Ramos (cell line): Measurements from ENCODE around the gene DENND6B.

Source experiments
- in situ Hi-C: fragments of 300-500 bp; cut with MboI; formaldehyde crosslinking; loops from one replicate; pipeline ENCODE4 v1.14.3; 2022; ENCODE audit warnings: low sequenced_read_pairs; ENCODE audit not compliant: unreplicated experiment

DENND6B gene

DNA sequence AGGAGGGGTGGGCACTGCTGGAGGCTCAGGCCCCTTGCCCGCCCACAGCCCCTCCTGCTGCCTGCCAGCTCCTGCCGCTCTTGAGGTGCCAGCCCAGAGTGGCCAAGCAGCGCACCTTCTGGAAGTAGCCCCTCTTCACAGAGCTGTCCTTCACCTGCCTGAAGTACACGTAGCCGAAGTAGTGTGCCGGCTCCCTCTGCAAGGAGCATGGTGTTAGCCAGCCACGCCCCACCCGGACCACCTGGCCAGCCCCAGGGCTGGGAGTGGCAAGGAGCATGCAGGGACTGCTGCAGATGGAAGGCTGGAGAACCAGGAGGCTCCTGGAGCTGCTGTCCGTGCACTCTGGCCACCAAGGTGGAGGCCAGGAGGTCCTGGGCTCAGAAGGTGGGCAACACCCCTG, 9.6 kb downstream of the DENND6B start:
- in situ Hi-C loops = no loop called here

DNA sequence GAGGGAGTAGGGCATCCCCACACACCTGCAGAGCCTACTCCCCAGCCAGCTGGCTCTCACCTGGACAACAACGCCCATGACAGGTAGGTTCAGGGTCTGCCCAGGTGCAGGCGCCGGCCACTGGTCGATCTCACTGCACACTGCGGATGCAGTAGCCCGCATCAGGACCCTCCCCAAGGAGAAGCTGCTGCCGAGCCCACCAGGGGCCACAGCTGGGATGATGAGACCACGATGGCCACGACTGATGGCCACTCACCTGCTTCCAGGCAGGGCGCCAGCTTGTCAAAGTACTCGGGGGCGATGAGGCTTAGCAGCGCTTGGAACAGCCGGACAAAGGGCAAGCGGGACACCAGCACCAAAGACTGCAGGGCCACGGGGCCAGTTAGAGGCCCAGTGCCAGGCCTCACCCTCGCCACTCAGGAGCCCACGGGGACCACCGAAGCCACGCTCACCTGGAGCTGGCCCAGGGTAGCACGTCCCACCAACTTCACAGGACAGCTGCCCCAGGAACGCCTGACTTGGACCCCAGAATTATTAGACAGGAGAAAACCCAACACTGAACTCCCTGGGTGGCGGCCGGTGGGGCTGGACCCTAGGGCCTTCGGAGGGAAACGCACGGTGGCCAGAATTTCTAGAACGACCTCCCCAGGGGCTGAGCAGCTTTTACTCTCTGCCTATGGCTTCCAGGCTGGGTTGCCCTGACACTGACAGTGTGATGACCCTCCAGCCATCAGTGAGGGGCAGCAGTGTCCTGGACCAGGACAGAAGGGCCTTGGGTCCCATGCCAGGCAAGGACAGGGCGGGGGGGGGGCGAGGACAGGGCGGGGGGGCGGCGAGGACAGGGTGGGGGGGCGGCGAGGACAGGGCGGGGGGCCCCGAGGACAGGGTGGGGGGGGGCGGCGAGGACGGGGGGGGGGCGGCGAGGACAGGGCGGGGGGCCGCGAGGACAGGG, 10.4 kb downstream of the DENND6B start:
- in situ Hi-C loops = no loop called here

DNA sequence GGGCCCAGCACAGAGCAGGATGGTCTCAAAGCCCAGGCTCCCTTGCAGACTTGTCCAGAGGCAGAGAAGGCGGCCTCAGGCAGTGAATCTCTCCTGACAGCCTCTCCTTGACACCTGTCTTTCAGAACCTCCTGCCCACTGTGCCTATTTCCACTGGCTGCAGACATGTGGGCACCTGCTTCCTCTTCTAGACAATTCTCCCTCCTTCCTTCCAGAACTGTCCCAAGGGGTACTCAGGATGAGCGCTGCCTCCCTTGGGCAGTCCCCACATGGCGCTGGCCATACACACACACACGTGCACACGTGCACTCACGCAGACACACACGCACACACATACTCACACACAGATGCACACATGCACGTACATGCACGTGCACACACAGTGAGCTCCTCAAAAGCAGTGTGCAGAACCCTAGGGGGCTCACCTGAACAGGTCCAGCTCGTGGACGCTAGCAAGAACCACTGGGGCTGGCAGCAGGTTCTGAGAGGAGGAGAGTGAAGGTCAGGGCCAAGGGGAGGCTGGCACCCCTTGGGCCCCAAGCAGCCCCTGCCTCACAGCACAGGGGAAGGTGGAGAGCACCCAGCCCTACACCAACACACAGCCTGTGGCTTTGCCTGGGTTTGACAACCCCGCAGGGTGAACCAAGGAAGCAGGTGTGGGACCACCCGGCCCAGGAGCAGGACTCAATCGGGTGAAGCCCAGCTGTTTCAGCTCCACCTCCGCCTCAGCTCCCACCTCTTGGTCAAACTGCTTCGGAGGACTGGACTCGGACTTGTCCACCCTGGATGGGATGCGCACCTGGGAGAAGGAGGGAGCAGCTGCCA, 11.3 kb downstream of the DENND6B start:
- in situ Hi-C loops = no loop called here

DNA sequence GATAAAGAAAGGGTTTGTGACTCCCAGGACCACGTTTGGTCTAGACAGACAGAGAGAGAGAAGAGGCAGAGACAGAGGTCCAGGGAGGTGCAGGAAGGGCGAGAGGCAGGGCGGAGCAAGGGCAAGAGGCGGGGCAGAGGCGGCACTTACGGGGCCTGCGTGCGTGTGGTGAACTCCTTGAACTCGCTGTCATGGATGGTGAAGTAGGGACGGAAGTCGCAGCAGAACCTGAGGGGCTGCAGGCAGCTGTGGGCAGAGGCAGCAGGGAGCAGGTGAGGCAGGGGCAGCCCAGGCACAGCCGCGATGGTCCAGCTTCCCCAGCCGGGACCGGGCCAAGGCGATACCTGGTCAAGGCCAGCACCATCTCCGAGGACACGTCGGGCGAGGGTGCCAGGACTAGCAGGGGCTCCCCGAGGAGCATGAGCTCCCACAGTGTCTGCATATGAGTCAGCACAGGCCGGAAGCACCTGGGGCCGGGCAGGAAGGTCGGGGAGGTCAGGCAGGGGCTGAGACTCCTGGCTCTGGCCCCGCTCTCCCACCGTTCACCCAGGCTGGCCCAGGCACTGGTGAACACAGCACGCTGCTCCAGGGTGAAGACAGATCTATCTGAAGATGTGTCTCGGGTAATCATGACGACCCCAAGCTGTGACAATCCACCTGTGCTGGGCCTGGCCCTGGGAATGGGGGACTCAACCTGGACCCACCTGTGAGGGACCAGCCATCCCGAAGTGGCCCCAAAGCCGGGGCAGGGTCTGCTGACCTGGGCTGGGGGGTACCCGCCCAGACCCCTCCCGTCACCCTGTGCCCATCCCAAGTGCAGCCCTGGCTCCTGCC, 12.1 kb downstream of the DENND6B start:
- in situ Hi-C loops = no loop called here

DNA sequence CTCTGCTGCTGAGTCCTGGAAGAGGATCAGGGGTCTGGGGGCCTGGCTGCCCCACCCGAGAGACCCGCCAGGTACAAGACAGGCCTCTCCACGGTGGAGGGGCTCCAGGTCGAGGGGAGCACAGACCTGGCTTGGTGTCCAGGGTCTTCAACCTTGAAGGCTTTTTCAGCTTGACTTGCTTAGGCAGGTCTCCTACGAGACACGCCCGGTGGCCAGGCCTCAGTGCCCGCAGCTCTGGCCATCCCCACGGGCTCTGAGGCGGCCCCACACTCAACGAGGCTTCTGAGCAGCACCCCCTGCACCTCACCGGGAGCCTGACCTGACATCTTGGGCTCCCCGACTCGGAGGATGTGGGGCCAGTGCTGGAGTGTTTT, 12.7 kb downstream of the DENND6B start:
- in situ Hi-C loops = no loop called here

DNA sequence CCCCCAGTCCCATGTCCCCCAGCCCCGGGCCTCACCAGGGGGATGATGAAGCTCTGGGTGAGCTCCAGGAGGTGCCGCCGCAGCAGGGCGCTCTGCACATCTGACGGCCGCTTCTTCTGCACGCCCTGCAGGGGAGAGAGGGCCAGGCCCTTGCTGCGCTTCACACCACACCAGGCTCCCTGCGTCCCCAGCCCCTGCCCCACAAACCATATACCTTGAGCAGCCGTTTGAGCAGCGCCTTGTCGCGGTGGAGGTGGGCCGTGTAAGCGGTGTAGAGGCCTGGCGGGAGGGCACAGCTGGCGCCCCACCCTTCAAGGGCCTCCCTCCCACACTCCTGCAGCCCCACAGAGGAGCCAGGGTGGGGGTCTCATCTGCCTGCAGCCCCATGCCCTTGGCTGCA, 13.2 kb downstream of the DENND6B start:
- in situ Hi-C loops = no loop called here

DNA sequence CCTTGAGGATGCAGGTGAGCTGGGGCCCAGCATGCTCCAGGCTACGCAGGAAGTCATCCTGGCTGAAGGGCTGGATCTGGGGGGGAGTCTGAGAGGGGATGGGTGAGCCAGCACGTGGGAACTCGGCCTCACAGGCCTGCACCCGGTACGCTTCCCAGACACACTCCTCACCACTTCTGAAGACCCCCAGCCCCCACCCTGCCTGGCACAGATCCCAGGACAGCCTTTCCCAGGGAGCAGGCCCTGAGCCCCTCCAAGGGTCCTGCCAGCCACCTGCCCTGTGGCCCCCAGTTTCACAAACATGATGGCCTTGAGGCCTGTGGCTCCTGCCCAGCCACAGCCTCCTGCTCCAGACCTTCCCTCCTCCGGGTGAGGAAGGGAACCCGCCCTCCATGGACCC, 13.8 kb downstream of the DENND6B start:
- in situ Hi-C loops = no loop called here

DNA sequence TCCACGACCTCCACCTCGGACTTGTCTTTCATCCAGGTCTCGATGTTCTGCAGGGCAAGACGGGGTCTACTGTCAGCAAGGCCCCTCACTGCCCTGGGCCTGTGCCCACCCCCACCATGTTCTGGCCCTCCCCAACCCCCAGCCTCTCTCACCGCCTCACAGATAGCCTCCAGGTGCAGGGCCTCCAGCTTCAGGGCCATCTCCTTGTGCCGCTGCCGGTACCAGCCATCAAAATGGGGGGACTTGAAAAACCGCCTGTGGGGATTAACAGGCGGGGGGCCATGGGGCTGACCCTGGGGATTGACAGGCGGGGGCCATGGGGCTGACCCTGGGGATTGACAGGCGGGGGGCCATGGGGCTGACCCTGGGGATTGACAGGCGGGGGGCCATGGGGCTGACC, 14.4 kb downstream of the DENND6B start:
- in situ Hi-C loops = no loop called here

DNA sequence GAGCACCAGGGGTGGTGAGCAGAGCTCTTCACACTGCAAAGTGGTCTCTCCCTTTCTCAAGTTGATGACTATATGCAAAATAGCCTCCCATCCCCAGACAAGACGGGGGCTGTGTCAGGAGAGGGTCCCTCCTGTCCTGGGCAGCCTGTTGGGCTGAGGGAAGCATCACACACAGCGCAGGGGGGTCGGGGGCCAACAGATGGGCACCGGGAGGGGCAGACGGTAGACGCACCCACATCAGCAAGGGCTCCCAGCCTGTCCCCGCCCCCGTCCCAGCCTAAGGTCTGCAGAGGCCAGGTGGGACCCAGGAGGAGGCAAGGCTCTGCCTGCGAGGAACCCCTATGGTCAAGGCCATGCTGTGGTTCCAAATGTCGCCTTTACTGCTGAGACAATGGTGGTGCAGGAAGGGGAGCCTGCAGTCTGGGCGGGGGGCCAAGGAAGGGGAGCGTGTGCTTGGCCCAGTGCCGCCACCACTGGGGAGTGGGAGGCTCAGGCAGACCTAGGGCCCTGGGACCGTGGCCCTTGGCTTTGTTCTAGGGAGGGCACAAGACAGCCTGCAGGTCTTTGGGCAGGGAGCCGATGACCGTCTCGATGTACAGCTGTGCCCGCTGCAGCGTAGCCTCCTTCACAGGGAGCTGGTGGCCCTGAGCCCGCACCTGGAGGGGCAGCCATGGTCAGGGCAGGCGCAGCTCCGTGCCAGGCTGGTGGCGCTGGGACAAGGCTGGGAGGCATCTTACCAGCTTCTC, 15.0 kb downstream of the DENND6B start:
- in situ Hi-C loops = no loop called here

DNA sequence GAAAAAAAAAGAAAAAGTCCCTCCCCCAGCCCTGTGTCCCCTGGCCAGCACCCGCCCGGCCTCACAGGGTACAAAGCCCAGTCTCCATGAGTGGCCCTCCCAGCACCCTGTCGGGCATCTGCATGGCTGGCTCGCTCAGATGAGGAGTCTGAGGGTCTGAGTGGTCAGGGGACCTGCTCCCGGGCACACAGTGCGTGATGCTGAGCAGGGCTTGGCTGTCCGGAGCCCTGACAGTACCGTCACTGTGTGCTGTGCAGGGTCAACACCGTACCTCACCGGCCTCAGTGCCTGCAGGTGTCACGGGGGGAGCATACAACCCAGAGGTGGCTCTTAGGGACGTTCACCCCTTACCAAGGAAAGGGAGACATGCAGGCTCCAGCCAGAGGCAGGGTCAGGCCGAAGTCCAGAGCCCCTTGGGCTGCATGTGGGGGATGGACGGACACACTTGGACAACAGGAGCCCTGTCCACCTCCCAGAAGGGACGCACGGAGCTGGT, 15.8 kb downstream of the DENND6B start:
- in situ Hi-C loops = no loop called here

DNA sequence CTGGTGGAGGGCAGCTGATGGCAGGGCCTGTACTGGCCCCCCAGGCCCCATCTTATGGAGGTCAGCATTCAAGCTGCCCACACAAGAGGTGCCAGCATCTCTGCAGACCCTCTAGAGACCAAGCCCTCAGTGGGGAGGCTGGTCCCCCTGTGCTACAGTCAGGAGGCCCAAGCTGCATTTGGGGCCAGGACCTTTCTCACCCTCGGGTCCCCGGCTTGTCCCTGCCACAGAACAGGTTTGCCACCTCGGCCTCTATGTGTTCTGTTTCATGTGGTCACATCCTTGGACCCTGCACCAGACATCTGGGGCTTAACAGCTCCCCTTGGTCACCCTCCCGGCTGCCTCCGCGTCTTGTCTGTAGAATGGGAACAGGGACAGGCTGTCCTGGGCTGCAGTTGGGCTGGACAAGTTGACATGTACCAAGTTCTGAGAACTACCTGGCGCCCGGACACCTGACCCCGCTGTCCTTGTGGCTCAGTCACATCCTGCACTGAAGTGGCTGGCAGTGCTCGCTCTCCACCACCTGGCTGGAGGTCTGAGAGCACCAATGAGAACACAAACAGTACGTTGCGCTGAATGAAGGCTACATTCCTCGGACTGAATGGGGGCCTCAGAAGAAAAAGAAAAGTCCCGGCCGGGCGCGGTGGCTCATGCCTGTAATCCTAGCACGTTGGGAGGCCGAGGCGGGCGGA, 16.6 kb downstream of the DENND6B start:
- in situ Hi-C loops = no loop called here

DNA sequence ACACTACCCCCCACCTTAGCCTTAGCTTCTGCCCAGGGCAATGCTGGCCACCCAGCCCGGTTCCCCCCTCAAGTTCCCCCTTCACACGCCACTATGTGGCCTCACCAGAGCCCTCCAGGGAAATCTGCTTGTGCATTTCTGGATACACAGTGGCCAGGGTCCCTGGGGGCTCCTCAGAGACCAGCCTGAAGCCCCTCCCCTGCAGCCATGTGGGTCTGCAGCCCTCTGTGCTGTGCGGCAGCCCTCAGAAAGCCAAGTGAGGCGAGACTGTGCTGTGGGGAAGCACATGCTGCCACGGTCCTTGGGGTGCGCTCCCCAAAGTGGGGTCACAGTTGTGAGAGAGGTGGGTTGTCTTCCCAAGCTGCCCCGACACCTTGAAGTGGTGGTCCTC, 17.2 kb downstream of the DENND6B start:
- in situ Hi-C loops = no loop called here

DNA sequence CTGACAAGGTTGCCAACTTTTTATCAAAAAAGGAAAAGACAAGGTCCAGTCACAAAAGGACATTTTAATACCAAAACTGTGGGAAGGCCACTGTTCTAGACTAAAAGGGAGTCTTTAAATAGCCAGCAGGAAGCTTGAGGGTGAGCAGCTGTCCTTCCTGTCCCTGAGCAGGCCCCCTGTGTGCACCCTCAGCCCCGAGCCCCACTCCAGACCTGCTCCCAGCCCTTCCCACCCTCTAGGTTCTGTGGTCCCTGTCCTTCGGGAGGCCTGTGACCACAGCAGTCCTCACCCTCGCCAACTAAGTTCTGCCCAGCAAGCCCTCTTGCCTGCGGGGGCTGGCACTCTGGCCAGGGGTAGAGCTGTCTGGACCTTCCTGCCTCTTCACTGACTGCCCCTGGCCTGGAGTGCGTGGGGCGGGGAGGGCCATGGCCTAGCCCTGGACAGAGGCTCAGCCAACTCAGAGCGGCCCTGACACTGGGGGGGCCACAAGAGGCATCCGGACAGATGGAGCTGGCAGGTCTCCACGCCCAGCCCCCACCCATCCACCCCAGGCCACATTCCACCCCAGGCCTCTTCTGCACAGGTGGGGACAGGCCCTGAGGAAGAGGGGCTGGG, 17.7 kb downstream of the DENND6B start:
- in situ Hi-C loops = no loop called here

DNA sequence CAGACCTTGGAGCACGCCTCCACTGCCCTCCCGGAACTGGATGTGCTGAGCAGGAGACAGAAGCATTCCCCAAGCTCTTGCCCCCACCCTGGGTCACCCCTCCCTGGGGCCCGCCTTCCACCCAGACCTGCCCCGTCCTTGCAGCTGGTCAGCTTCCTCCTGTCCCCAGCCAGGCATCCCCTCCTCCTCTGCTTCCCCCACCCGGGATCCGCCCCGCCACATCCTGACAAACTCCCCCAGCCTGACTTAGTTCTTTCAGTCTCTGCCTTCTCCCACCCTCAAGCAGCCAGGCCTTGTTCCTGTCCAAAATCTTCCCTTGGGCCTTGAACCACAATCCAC, 18.2 kb downstream of the DENND6B start:
- in situ Hi-C loops = no loop called here

DNA sequence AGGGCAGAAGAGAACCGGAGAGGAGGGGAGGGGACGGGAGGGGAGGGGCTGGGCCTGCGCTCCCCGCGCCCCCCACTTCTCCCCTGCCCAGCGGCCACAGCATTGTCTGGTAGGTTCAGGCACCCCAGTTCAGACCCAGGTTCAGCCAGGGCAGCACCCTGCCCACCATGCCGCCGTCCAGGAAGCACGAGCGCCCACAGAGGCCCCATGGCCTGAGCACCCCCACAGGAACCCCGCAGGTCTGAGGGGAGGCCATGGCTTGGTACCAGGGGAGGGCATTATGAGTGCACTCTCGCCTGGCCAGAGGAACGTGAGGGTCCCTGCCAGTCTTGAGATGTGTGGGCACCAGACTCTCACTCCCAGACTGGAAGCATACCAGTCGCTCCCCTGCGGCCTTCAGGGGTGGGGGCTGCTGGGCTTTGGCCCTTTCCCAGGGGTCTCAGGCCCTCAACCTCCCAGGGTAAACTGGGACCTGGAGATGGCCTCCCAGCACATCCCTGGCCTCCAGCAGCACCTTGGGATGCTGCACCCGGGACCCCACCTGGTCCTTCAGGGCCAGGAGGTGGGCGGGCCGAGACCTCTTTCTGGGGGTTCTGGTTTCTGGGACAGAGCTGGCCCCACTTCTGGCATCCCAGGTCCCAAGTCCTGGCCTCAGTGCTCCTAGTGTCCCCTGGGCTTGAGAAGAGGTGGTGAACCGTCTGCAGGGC, 18.8 kb downstream of the DENND6B start:
- in situ Hi-C loops = no loop called here

DNA sequence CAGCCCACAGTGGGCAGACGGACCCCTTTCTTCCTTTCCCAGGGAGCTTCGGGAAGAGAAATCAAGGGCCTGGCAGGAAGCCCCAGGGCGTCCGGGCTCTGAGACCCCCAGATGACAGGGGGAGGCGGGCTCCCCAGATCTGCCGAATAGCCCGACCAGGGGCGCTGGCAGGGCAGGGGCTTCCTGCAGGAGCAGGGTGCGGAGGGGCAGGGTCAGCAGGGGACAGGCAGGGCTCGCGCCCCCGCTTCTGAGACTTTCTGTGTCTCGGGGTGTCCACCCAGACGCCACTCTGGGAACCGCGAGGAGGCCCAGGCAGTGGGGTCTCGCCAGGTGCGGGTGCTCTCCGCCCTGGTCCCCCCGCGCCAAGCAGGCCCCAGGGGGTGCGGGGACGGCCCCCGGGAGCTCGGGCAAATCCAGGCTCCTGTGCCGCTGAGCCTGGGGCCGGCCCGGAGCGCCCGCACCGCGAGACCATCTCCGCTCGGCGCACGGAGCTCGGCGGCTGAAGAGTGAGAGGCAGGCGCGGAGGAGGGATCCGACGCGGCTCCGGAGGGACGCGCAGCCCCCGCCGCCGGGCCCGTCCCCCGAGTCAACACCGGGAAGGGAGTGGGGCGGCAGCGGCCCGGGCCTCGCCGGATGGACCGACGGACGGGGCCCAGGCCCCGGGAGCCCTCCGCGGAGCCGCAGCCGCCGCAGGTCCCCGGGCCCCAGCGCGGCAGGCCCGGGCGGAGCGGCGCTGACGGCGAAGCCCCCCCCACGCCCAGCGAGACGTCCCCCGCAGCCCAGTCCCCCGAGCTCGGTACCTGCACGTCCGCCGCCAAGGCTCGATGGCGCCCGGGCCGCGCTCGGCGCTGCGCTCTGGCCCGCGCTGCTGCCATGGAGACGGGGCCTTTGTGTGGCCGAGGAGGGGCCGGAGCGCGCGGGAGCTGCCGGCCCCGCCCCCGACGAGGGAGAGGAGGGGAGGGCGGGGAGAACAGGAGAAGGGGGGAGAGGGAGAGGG, 19.8 kb downstream of the DENND6B start, which contains the start of gene PLXNB2:
TSS of gene PLXNB2 (minus strand) at position 894 of the 997 bp plus-strand sequence. CDS start 17,062 bp downstream, outside the sequence.
- in situ Hi-C loops = no loop called here
